ENCODE data around the gene ADCY1. TPM values are rescaled to one million over a fixed set of nuclear protein-coding genes. Genes with fewer than 3 reads are reported as not detected.

ADCY1 gene
- polyA plus RNA-seq, 1 experiment = 0.15 TPM

GRCh38 chr7:45648671-45648995 lies 74.5 kb downstream of the ADCY1 start:
- Histone ChIP-seq H3K9me3 (ENCODE audit: control insufficient read depth, insufficient read depth, low read length) (no peaks in the 10 kb centered on the region), H3K27ac (ENCODE audit: low read depth, low read length) (no peak overlapping the region), H3K4me3 (ENCODE audit: low read depth, low read length) (no peak overlapping the region), H3K27me3 (ENCODE audit: control insufficient read depth, insufficient read depth, low read length) (peaks cover 16% of the 10 kb centered on the region)
- ChIA-PET POLR2A (no interaction called here), CTCF (no interaction called here)
- no peak for TF ChIP-seq CTCF (IDR thresholded peaks at IDR 0.05; ENCODE audit: low read depth, low read length)
- DNase-seq (ENCODE audit: low read depth, low spot score) = no peak

DNA sequence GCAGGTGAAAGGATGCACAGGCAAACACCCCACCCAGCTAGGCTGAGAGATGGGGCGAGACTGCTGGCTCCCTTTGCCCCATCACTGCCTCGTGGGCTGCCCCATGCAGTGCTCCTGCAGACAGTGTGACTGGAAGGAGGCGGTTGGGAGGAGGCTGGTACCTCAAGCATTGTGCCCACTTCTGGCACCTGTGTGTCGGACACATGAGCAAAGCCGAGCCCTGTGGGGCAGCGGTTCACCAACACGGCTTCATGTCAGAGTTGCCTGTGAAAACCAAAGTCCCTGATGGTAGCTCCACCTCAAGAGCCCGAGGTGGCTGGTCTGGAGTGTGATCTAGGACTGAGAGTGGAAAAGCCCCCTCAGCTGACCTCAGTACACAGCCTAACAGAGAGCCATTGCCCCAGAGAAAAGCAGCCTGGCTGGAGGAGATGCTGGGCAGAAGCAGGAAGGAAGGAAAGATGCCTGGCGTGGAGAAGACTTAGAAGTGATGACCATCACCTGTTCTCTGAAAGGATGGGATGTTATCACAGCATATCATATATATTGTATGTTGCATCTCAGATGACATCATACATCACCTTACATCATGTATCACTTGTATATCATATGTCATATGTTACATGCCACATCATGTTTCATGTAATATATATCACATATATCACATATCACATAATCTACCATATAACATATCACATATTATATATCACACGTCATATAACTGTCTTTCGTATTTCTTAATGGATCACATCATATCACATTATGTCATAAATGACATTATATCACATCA lies 75.6 kb downstream of the ADCY1 start:
- ChIA-PET CTCF (no interaction called here), POLR2A (no interaction called here)
- Histone ChIP-seq H3K27ac (ENCODE audit: low read depth, low read length) (no peak overlapping the region), H3K9me3 (ENCODE audit: control insufficient read depth, insufficient read depth, low read length) (no peaks in the 10 kb centered on the region), H3K27me3 (ENCODE audit: control insufficient read depth, insufficient read depth, low read length) (peaks cover 14% of the 10 kb centered on the region), H3K4me3 (ENCODE audit: low read depth, low read length) (no peak overlapping the region)
- no peak for DNase-seq (ENCODE audit: low read depth, low spot score)
- no peak for TF ChIP-seq CTCF (IDR thresholded peaks at IDR 0.05; ENCODE audit: low read depth, low read length)

GRCh38 chr7:45650404-45651394 lies 76.5 kb downstream of the ADCY1 start:
- ChIA-PET CTCF (no interaction called here), POLR2A (no interaction called here)
- no peak for DNase-seq (ENCODE audit: low read depth, low spot score)
- no peak for TF ChIP-seq CTCF (IDR thresholded peaks at IDR 0.05; ENCODE audit: low read depth, low read length)
- Histone ChIP-seq H3K4me3 (ENCODE audit: low read depth, low read length) (no peak overlapping the region), H3K27ac (ENCODE audit: low read depth, low read length) (no peak overlapping the region), H3K9me3 (ENCODE audit: control insufficient read depth, insufficient read depth, low read length) (no peaks in the 10 kb centered on the region), H3K27me3 (ENCODE audit: control insufficient read depth, insufficient read depth, low read length) (peaks cover 18% of the 10 kb centered on the region)

- Histone ChIP-seq H3K4me3 (ENCODE audit: low read depth, low read length) (no peak overlapping the region), H3K9me3 (ENCODE audit: control insufficient read depth, insufficient read depth, low read length) (no peaks in the 10 kb centered on the region), H3K27ac (ENCODE audit: low read depth, low read length) (no peak overlapping the region), H3K27me3 (ENCODE audit: control insufficient read depth, insufficient read depth, low read length) (peaks cover 14% of the 10 kb centered on the region)
- DNase-seq (ENCODE audit: low read depth, low spot score) = no peak
- no peak for TF ChIP-seq CTCF (IDR thresholded peaks at IDR 0.05; ENCODE audit: low read depth, low read length)
- CTCF ChIA-PET = no interaction called here
- POLR2A ChIA-PET = no interaction called here
Observed at GRCh38 chr7:45651540-45651939, 77.4 kb downstream of the ADCY1 start.

GRCh38 chr7:45652630-45653029 lies 78.5 kb downstream of the ADCY1 start:
- Histone ChIP-seq H3K27ac (ENCODE audit: low read depth, low read length) (no peak overlapping the region), H3K4me3 (ENCODE audit: low read depth, low read length) (no peak overlapping the region), H3K9me3 (ENCODE audit: control insufficient read depth, insufficient read depth, low read length) (no peaks in the 10 kb centered on the region), H3K27me3 (ENCODE audit: control insufficient read depth, insufficient read depth, low read length) (peaks cover 13% of the 10 kb centered on the region)
- POLR2A ChIA-PET = no interaction called here
- TF ChIP-seq CTCF (IDR thresholded peaks at IDR 0.05; ENCODE audit: low read depth, low read length) = no peak
- CTCF ChIA-PET = no interaction called here
- DNase-seq (ENCODE audit: low read depth, low spot score) = no peak

Data from AG04450 (cell line).